Naive thymus-derived CD8-positive, alpha-beta T cell (primary cell): ENCODE measurements around the gene XYLT2. TPM values are rescaled to one million over a fixed set of nuclear protein-coding genes. Genes with fewer than 3 reads are reported as not detected.
A peak's percentile ranks its signal among the peaks of the same experiment; 100 is the strongest.

Source experiments
- ATAC-seq, 2 donors: fragments of 150-1000 bp; cut with Tn5 transposase in 1 of 2; sonication (Bioruptor Pico), chemical (Tn5 transposase) in 1 of 2; 1 replicate in 1 of 2; 2 replicates in 1 of 2; pipeline ENCODE4 v1.10.0; 2021; ENCODE audit warnings: mild to moderate bottlenecking in 2 of 2, moderate library complexity in 2 of 2
- POLR2A ChIA-PET: fragments of 350-600 bp; sonication (Branson Sonifier 250); formaldehyde crosslinking; loops from one replicate; lab custom pipeline; 2021; ENCODE audit warnings: antibody characterized with exemption; lab: Charles Lee
- DNase-seq, 10 donors: peaks; one replicate each; pipeline versions ENCODE4 v3.0.0 to v3.0.0-alpha.2; 2020 to 2022
- H3K27ac Mint-ChIP-seq, 10 donors: one replicate each; pipeline ENCODE4 v1.8.0; 2020 to 2022; ENCODE audit warnings: mild to moderate bottlenecking in 10 of 10, mixed read lengths in 10 of 10, moderate library complexity in 4 of 10, inconsistent platforms in 1 of 10
- H3K27me3 Mint-ChIP-seq, 5 donors: one replicate each; pipeline ENCODE4 v1.8.0; 2021 to 2022; ENCODE audit warnings: mixed read lengths in 5 of 5
- H3K36me3 Mint-ChIP-seq, 3 donors: one replicate each; pipeline ENCODE4 v1.8.0; 2020 to 2022; ENCODE audit warnings: mixed read lengths in 3 of 3, mild to moderate bottlenecking in 2 of 3, inconsistent platforms in 1 of 3
- H3K4me1 Mint-ChIP-seq, 4 donors: one replicate each; pipeline ENCODE4 v1.8.0; 2021 to 2022; ENCODE audit warnings: mixed read lengths in 4 of 4
- H3K4me3 Mint-ChIP-seq, 10 donors: one replicate each; pipeline ENCODE4 v1.8.0; 2020 to 2022; ENCODE audit warnings: mild to moderate bottlenecking in 10 of 10, mixed read lengths in 10 of 10, moderate library complexity in 6 of 10, inconsistent platforms in 1 of 10
- H3K9me3 Mint-ChIP-seq, 9 donors: one replicate each; pipeline ENCODE4 v1.8.0; 2020 to 2022; ENCODE audit warnings: mixed read lengths in 9 of 9, mild to moderate bottlenecking in 3 of 9, inconsistent platforms in 1 of 9, moderate library complexity in 1 of 9
- polyA plus RNA-seq, 3 donors: library from polyadenylated mRNA; unstranded; fragments of 300-500 nt; fragmentation: Illumina TruSeq; gene quantifications; one replicate each; pipeline ENCODE4 v1.2.3, GENCODE V29; 2021
- total RNA-seq, 8 experiments: library from RNA in 2 of 8; stranded (reverse) in 2 of 8; gene quantifications; one replicate each; pipeline ENCODE4 v1.2.3 and lab custom pipeline; 2021 to 2026

Gene XYLT2
- total and polyA plus RNA-seq, 5 experiments from 2014 or later = 6.9 to 42.5 (median 16.8) TPM

DNA sequence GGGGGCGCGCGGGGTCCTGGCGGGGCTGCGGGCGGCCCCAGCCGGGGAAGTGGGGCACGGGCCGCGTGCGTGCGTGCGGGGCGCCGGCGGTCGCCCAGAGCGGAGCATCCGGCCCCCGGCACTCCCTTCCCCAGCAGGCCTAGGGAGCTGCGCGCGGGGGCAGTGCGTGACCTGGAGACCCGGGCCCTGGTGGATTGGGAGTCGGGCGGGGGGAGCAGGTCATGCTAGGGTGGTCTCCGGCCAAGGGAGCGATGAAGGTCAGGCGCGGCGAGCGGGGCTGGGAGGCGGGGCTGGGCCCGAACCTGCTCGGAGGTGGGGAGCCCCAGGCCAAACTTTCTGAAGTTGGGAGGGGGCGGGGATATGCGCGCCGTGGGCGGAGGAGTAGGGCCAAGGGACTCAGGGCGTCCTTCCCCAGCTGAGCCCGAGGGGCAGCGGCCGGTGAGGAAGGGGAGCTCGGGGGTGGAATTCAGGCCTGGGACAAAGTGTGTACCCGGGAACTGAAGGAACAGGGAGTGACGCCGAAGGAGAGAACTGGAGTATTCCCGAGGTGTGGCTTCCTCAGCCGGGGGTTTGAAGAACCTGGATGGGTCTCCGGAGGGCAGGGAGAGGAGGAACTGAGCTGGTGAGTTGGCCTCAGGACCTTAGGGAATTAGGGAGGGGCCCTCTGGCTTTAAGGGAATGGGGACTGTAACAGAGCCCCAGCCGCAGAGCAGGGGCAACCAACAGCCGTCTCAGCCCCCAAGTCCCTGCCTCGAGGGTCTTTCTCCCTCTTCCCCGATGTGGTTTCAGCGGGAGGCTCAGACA, 589 bp downstream of the XYLT2 start:
- no peaks in the 10 kb centered on the region for H3K36me3 Mint-ChIP-seq
- POLR2A ChIA-PET = interaction anchor here (0.5 to 2.2 kb wide), 14 partner anchors 9 to 985 kb away, joined by 3 to 16 read pairs (median 4); partner anchors contain the start of genes EME1, LRRC59, MRPL27 and PDK2
- DNase-seq = peak in 3 of 10 donors; percentile 26 to 76 (median 43)
- peak overlapping the region; percentile 65 to 94 (median 84) for H3K27ac Mint-ChIP-seq
- ATAC-seq = peak; percentile 73 to 78
- peaks cover 27 to 46% (median 40%) of the 10 kb centered on the region in 4 donors for H3K4me1 Mint-ChIP-seq
- no peaks in the 10 kb centered on the region for H3K27me3 Mint-ChIP-seq
- H3K9me3 Mint-ChIP-seq = no peaks in the 10 kb centered on the region
- peak overlapping the region; percentile 81 to 95 (median 87) for H3K4me3 Mint-ChIP-seq

DNA sequence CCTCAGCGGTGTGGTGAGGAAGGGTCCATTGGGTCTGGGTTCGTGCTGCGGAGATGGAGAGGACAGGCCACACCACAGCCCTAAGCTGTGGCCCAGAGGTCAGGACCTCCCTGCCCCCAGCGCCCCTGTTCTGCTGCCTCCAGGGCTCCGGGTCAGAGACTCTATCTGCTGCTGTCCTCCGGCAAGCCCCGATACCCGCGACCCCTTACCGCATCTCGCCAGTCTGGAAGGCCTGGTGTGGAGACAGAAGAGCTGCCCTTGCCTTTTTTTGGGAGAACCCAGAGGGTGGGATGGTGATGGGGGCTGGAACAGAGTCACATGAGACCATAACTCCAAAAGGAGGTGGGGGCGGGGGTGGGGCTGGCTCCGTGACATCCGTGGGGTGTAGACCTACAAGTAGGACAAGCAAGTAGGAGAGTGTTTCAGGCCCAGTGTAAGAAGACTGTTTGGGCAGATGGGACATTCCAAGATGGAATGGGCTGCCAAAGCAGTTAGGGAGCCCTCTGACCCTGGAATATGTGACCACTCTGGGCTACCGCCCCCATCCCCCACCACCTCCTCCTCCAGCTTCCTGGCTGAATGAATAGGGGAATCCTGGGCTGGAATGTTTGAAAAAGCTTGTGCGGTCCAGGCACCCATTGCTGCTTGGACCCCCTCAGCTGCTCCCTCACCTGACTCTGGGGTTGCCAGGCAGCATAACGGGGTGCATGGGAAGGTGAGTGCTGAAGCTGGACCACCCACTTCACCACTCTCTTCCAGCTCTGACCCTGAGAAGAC, 1.4 kb downstream of the XYLT2 start:
- Mint-ChIP-seq H3K4me3 (peak overlapping the region; percentile 81 to 95 (median 87)), H3K27me3 (no peaks in the 10 kb centered on the region), H3K36me3 (no peaks in the 10 kb centered on the region), H3K9me3 (no peaks in the 10 kb centered on the region), H3K27ac (peak overlapping the region; percentile 65 to 94 (median 84)), H3K4me1 (peaks cover 33 to 54% (median 40%) of the 10 kb centered on the region in 4 donors)
- no peak for ATAC-seq
- POLR2A ChIA-PET = interaction anchor here (0.6 to 2.2 kb wide), 8 partner anchors 8 to 505 kb away, joined by 3 to 16 read pairs (median 6); partner anchors contain the start of genes EME1, LRRC59 and MRPL27
- peak in 1 of 10 donors; percentile 16 for DNase-seq

DNA sequence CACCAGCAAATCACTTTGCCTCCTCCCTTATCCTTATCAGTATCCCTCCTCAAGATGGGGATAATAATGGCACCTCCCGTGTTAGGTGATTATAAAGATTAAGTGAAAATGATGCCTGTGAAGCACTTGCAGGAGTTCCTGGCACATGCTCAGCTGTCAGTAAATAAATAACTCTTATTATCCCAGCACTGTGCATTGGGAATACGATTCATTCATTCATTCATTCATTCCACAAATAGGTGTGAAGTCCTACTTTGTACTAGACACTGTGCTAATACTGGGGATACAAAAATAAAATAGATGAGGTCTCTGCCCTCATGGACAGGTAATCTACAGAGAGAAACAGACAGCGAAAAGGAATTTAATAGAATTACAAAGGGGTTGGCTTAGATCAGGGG, 2.0 kb downstream of the XYLT2 start:
- peaks cover 34 to 58% (median 40%) of the 10 kb centered on the region in 4 donors for H3K4me1 Mint-ChIP-seq
- no peaks in the 10 kb centered on the region for H3K36me3 Mint-ChIP-seq
- H3K4me3 Mint-ChIP-seq = peak overlapping the region; percentile 81 to 95 (median 87)
- H3K9me3 Mint-ChIP-seq = no peaks in the 10 kb centered on the region
- POLR2A ChIA-PET = no interaction called here
- ATAC-seq (no peak), DNase-seq (no peak)
- H3K27me3 Mint-ChIP-seq = no peaks in the 10 kb centered on the region
- H3K27ac Mint-ChIP-seq = peak overlapping the region; percentile 65 to 94 (median 84)

DNA sequence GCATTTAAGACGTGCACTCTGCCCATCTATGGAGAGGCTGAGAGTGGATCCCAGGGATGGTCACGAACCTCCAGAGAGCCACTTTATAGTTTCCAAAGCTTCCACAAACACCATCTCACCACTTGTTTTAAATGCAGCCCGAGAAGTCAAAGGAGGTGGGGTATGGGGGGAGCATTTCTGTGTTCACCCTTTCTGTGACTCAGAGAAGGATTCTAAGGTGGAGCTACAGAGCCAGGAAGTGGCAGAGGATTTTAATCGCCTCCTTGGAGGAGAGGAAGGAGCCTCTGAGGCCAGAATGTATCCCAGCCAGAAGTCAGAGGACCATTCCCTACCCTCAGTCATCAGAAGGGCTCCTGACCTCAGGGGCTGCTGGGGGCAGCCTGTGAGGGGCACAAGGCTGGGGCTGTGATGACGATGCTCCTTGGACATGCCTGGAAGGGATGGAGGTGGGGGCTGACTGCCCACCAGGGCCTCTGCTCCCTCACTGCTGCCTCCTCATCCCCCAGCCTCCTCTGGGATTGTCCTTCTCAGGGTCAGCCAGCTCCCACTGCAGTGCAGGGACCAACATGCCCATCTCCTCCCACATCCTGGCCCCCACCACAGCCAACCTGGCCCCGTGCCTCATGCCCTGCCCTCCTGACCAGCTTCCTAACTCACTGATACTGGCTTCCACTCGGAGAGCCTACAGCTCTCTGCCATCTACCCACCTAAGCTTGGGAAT, 2.8 kb downstream of the XYLT2 start:
- H3K4me3 Mint-ChIP-seq = peak overlapping the region in 8 of 10 donors; percentile 11 to 95 (median 87)
- DNase-seq = no peak

DNA sequence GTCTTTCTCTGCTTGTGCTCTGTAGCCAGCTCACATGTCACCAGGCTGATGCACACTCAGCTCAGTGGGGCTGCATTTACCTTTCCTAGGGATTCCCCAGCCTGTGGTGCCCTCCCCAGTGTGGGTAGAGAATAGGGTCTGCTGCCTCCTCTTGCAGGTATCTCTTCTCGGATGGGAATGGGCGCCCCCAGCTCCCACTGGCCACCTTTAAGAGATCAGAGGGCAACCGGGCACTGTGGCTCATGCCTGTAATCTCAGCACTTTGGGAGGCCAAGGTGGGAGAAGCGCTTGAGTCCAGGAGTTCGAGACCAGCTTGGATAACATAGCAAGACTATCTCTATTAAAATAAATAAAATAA, 3.3 kb downstream of the XYLT2 start:
- no peak for ATAC-seq
- Mint-ChIP-seq H3K27ac (peak overlapping the region in 8 of 10 donors; percentile 20 to 91 (median 70)), H3K36me3 (peaks cover 0 to 7% (median 0%) of the 10 kb centered on the region in 3 donors), H3K4me3 (peak overlapping the region in 5 of 10 donors; percentile 11 to 83 (median 43)), H3K9me3 (no peaks in the 10 kb centered on the region), H3K4me1 (peaks cover 34 to 62% (median 42%) of the 10 kb centered on the region in 4 donors), H3K27me3 (no peaks in the 10 kb centered on the region)
- DNase-seq = no peak
- POLR2A ChIA-PET = no interaction called here

More for the DNA sequence above, 2.8 kb downstream of the XYLT2 start:
- peak overlapping the region; percentile 48 to 92 (median 73) for H3K27ac Mint-ChIP-seq
- ATAC-seq = no peak
- H3K36me3 Mint-ChIP-seq = peaks cover 0 to 5% (median 0%) of the 10 kb centered on the region in 3 donors
- POLR2A ChIA-PET = no interaction called here
- no peaks in the 10 kb centered on the region for H3K9me3 Mint-ChIP-seq
- peaks cover 34 to 62% (median 42%) of the 10 kb centered on the region in 4 donors for H3K4me1 Mint-ChIP-seq
- H3K27me3 Mint-ChIP-seq = no peaks in the 10 kb centered on the region

DNA sequence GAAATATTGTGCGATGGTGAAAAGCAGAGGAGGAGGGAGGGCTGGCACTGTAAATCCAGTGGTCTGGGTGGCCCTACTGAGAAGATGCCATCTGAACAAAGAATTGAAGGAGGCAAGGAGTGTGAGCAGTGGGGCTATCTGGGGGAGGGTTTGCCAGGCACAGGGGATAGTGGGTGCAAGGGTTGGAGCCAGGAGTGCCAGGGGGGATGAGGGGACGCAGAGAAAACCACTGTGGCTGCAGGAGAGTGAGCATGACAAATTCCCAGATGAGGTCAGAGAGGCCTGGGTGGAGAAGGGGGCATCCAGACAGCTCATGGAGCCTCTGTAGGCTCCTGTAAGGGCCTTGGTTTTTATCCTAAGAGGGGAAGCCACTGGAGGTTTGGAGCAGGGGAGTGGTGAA, 4.8 kb downstream of the XYLT2 start:
- no peaks in the 10 kb centered on the region for H3K27me3 Mint-ChIP-seq
- H3K4me3 Mint-ChIP-seq = no peak overlapping the region
- no peak for DNase-seq
- ATAC-seq = no peak
- POLR2A ChIA-PET = no interaction called here
- H3K27ac Mint-ChIP-seq = peak overlapping the region in 8 of 10 donors; percentile 8 to 85 (median 48)
- H3K36me3 Mint-ChIP-seq = peaks cover 0 to 17% (median 0%) of the 10 kb centered on the region in 3 donors
- H3K9me3 Mint-ChIP-seq = no peaks in the 10 kb centered on the region
- H3K4me1 Mint-ChIP-seq = peaks cover 25 to 55% (median 38%) of the 10 kb centered on the region in 4 donors

DNA sequence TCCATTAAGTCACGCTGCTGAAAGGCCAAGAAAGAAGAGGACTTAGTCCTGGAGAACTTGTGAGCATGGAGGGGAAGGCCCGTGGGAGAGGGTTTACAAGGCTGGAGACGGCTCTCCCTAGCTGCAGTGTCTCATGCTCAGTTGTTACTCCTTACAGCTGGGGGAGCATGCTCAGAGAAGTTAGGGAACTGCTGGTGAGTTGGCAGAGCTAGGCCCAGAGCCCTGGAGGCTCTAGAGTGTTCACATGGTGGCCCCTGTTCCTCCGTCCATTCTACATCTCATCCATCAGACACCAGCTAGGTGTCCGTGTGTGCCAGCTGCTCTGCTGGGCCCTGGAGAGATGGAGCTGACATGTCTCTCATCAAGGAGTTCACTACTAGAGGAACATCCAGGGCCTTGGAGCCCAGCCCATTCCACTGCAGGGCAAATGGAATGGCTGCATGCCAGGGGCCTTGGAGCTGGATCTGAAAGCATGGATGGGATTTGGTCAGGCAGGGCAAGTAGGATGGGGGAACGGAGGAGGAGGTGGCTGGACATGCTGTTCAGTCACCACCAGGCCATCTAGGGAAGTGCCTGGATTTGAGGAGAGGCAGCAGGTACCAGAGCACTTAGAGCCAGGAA, 6.3 kb downstream of the XYLT2 start:
- H3K27me3 Mint-ChIP-seq = no peaks in the 10 kb centered on the region
- POLR2A ChIA-PET = interaction anchor here (0.8 kb wide), 1 partner anchor 17 kb away, joined by 3 read pairs; no protein-coding TSS in a partner anchor
- ATAC-seq (no peak), DNase-seq (no peak)
- H3K9me3 Mint-ChIP-seq = no peaks in the 10 kb centered on the region
- H3K4me1 Mint-ChIP-seq = peaks cover 16 to 48% (median 32%) of the 10 kb centered on the region in 4 donors
- H3K4me3 Mint-ChIP-seq = no peak overlapping the region
- H3K27ac Mint-ChIP-seq = peak overlapping the region in 7 of 10 donors; percentile 27 to 69 (median 55)
- peaks cover 0 to 30% (median 0%) of the 10 kb centered on the region in 3 donors for H3K36me3 Mint-ChIP-seq

DNA sequence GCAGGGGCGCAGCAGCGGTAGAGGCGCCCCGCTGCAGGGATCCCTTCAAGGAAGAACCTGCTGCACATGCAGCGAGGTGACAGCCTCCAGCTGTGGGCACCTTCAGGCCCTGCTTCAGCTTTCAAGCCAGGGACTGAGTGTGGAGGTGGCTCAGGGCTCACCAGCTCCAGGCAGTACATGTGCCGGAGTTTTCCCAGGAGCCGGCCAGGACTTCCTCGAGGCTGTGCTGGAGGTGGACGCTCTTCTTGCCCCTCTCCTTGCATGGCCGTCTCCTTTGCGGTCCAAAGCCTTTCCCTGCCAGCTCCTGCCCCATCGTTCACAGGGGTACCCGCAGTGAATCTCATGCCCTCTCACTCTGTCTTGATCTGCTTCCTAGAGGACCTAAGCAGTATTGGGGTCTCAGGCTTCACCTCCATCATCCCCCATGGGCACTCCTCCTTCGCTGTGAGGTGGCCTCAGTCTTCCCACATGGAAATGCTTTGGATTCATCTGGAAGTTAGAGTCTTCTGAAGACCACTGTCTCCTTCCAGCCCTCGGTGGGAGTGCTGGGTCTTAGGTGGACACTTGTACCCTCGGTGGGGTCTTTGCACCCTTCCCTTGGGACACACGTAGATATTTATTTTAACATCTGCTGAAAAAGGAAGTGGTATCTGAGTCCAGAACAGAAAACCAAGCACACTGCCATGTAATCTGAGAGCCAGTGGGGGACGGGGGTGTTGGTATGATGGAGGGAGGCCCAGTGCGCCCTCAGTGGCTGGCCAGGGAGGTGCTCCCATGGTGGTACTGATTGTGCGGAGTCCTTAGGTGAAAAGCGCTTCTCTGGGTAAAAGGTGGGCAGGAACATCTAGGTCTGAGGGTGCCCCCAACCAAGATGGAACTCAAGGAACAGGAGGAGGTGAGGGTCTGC, 7.0 kb downstream of the XYLT2 start:
- Mint-ChIP-seq H3K27me3 (no peaks in the 10 kb centered on the region), H3K9me3 (no peaks in the 10 kb centered on the region), H3K27ac (peak overlapping the region in 4 of 10 donors; percentile 9 to 75 (median 44)), H3K4me1 (peaks cover 8 to 40% (median 27%) of the 10 kb centered on the region in 4 donors), H3K4me3 (no peak overlapping the region), H3K36me3 (peaks cover 0 to 37% (median 0%) of the 10 kb centered on the region in 3 donors)
- DNase-seq (no peak), ATAC-seq (no peak)
- POLR2A ChIA-PET = interaction anchor here (0.8 kb wide), 1 partner anchor 16 kb away, joined by 3 read pairs; no protein-coding TSS in a partner anchor

DNA sequence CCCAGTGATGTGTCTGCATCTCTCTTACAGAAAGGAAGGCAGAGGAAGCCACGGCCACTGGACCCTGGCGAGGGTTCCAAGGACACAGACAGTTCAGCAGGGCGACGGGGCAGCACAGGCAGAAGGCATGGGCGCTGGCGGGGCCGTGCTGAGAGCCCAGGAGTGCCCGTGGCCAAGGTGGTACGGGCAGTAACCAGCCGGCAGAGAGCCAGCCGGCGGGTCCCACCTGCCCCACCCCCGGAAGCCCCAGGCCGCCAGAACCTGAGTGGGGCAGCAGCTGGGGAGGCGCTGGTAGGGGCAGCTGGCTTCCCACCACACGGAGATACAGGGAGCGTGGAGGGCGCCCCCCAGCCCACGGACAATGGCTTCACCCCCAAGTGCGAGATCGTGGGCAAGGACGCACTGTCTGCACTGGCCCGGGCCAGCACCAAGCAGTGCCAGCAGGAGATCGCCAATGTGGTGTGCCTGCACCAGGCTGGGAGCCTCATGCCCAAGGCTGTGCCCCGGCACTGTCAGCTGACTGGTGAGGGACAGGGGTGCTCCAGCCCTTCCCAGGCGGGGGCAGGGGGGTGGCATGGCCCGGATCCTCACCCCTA, 7.8 kb downstream of the XYLT2 start:
- no peaks in the 10 kb centered on the region for H3K27me3 Mint-ChIP-seq
- no peak overlapping the region for H3K4me3 Mint-ChIP-seq
- DNase-seq = no peak
- peaks cover 2 to 34% (median 20%) of the 10 kb centered on the region in 4 donors for H3K4me1 Mint-ChIP-seq
- no peak for ATAC-seq
- POLR2A ChIA-PET = interaction anchor here (0.6 kb wide), 1 partner anchor 9 kb away, joined by 4 read pairs; no protein-coding TSS in a partner anchor
- H3K9me3 Mint-ChIP-seq = no peaks in the 10 kb centered on the region
- H3K36me3 Mint-ChIP-seq = peaks cover 0 to 43% (median 0%) of the 10 kb centered on the region in 3 donors
- H3K27ac Mint-ChIP-seq = peak overlapping the region in 1 of 10 donors; percentile 75

DNA sequence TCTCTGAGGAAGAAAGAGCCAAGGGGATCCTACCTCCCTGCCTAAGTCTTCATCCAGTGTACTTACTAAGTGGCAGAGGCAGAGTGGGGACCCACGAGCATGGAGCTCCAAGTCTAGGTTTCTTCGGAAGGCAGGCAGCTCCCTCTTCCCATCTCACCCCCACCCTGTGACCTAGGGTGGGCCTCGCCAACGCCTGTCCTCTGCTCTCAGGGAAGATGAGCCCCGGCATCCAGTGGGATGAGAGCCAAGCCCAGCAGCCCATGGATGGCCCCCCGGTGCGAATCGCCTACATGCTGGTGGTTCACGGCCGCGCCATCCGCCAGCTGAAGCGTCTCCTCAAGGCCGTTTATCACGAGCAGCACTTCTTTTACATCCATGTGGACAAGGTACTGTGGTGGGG, 8.3 kb downstream of the XYLT2 start:
- ATAC-seq (no peak), DNase-seq (no peak)
- POLR2A ChIA-PET = interaction anchor here (0.6 kb wide), 1 partner anchor 9 kb away, joined by 4 read pairs; no protein-coding TSS in a partner anchor
- H3K4me3 Mint-ChIP-seq = no peak overlapping the region
- no peaks in the 10 kb centered on the region for H3K27me3 Mint-ChIP-seq
- H3K27ac Mint-ChIP-seq = no peak overlapping the region
- peaks cover 0 to 34% (median 16%) of the 10 kb centered on the region in 4 donors for H3K4me1 Mint-ChIP-seq
- no peaks in the 10 kb centered on the region for H3K9me3 Mint-ChIP-seq
- peaks cover 0 to 47% (median 0%) of the 10 kb centered on the region in 3 donors for H3K36me3 Mint-ChIP-seq
